H1 (cell line): ENCODE data around the gene EPHA2. TPM values are rescaled to one million over a fixed set of nuclear protein-coding genes. Genes with fewer than 3 reads are reported as not detected.
A peak's percentile ranks its signal among the peaks of the same experiment; 100 is the strongest.

ENCODE experiments used
- CTCF ChIA-PET: fragments of 300-600 bp; sonication (Branson Sonifier 250); formaldehyde crosslinking; loops from one replicate; lab custom pipeline; 2021; ENCODE audit not compliant: partially characterized antibody; lab: Charles Lee
- POLR2A ChIA-PET: fragments of 300-600 bp; sonication (Branson Sonifier 250); formaldehyde crosslinking; loops from one replicate; lab custom pipeline; 2021; ENCODE audit warnings: inconsistent platforms; ENCODE audit not compliant: partially characterized antibody; lab: Charles Lee
- DNase-seq, 2 experiments: peaks; one replicate each; pipeline versions ENCODE4 v3.0.0 to v3.0.0-alpha.2; 2010 to 2022; ENCODE audit warnings: low spot score in 2 of 2, low read depth in 1 of 2, mixed read lengths in 1 of 2
- FAIRE-seq: peaks from 2 replicates; lab custom pipeline; 2011; peaks lifted over from hg19 to GRCh38; lab: Jason Lieb, UNC
- H2AFZ ChIP-seq: 2 replicates; pipeline ENCODE4 v1.8.1; 2012; ENCODE audit warnings: low read length, inconsistent platforms
- H2AK5ac ChIP-seq: 2 replicates; pipeline ENCODE4 v1.6.1; 2013; ENCODE audit warnings: low read depth, low read length
- H2BK120ac ChIP-seq: replicated peaks from 2 replicates; pipeline ENCODE3; 2013; ENCODE audit warnings: low read depth, low read length, inconsistent platforms
- H2BK12ac ChIP-seq: 2 replicates; pipeline ENCODE4 v1.6.1; 2013; ENCODE audit warnings: low read depth, low read length
- H2BK15ac ChIP-seq: 2 replicates; pipeline ENCODE4 v1.6.1; 2013; ENCODE audit warnings: low read length
- H2BK20ac ChIP-seq: 2 replicates; pipeline ENCODE4 v1.6.1; 2013; ENCODE audit warnings: low read length
- H2BK5ac ChIP-seq: 2 replicates; pipeline ENCODE4 v1.6.1; 2013; ENCODE audit warnings: low read depth, low read length
- H3K14ac ChIP-seq: 2 replicates; pipeline ENCODE4 v1.6.1; 2013; ENCODE audit warnings: inconsistent platforms; ENCODE audit not compliant: insufficient read length
- H3K18ac ChIP-seq: 2 replicates; pipeline ENCODE4 v1.6.1; 2013; ENCODE audit warnings: low read length; ENCODE audit errors: extremely low read depth
- H3K23ac ChIP-seq: 2 replicates; pipeline ENCODE4 v1.6.1; 2013; ENCODE audit warnings: inconsistent platforms; ENCODE audit not compliant: insufficient read length
- H3K23me2 ChIP-seq: 2 replicates; pipeline ENCODE4 v1.6.1; 2013; ENCODE audit warnings: low read depth, low read length
- H3K27ac ChIP-seq: 2 replicates; pipeline ENCODE4 v1.6.1; 2011; ENCODE audit warnings: low read depth, low read length, inconsistent platforms
- H3K27me3 ChIP-seq, 4 experiments: replicated peaks in 1 of 4; 1 replicate in 1 of 4; 2 replicates in 3 of 4; pipeline versions ENCODE4 v1.6.1 to v1.8.1; 2011 to 2013; ENCODE audit warnings: low read length in 3 of 4, mild to moderate bottlenecking in 3 of 4, inconsistent platforms in 2 of 4, mixed read lengths in 2 of 4, moderate library complexity in 1 of 4; ENCODE audit not compliant: control insufficient read depth in 3 of 4, insufficient read depth in 3 of 4; ENCODE audit errors: extremely low read depth in 1 of 4
- H3K36me3 ChIP-seq, 4 experiments: 2 replicates each; pipeline versions ENCODE4 v1.6.1 to v1.8.1; 2011 to 2013; ENCODE audit warnings: mild to moderate bottlenecking in 4 of 4, low read length in 3 of 4, moderate library complexity in 2 of 4, control low read depth in 1 of 4, inconsistent platforms in 1 of 4; ENCODE audit not compliant: insufficient read depth in 4 of 4, control insufficient read depth in 2 of 4
- H3K4ac ChIP-seq: replicated peaks from 2 replicates; pipeline ENCODE3; 2013; ENCODE audit warnings: low read length, low read depth, mixed read lengths, inconsistent platforms; ENCODE audit not compliant: insufficient read length
- H3K4me1 ChIP-seq, 4 experiments: replicated peaks in 1 of 4; 1 replicate in 1 of 4; 2 replicates in 3 of 4; pipeline versions ENCODE4 v1.6.1 to v1.8.1; 2011 to 2013; ENCODE audit warnings: low read length in 3 of 4, inconsistent platforms in 2 of 4, mixed read lengths in 1 of 4; ENCODE audit not compliant: insufficient read depth in 4 of 4, control insufficient read depth in 3 of 4
- H3K4me2 ChIP-seq, 2 experiments: 2 replicates each; pipeline versions ENCODE4 v1.6.1 to v1.8.1; 2011 to 2013; ENCODE audit warnings: low read depth in 2 of 2, low read length in 2 of 2, control low read depth in 1 of 2, inconsistent platforms in 1 of 2, mild to moderate bottlenecking in 1 of 2; ENCODE audit not compliant: insufficient read depth in 1 of 2
- H3K4me3 ChIP-seq, 4 experiments: fragments of 200-600, 300-600 bp in 1 of 4; sonication (generic), shearing (Covaris generic), sonication (Bioruptor Twin) in 1 of 4; 2 replicates each; pipeline versions ENCODE4 v1.5.1 to v1.8.1; 2011 to 2016; ENCODE audit warnings: low read length in 4 of 4, low read depth in 3 of 4, control low read depth in 2 of 4, inconsistent platforms in 2 of 4, mild to moderate bottlenecking in 2 of 4, mixed read lengths in 1 of 4, moderate library complexity in 1 of 4; ENCODE audit not compliant: insufficient read depth in 2 of 4; ENCODE audit errors: extremely low read depth in 1 of 4
- H3K56ac ChIP-seq: replicated peaks from 2 replicates; pipeline ENCODE3; 2013; ENCODE audit warnings: low read depth, mild to moderate bottlenecking, mixed read lengths, low read length, inconsistent platforms; ENCODE audit not compliant: insufficient read length
- H3K79me1 ChIP-seq: 2 replicates; pipeline ENCODE4 v1.6.1; 2013; ENCODE audit warnings: low read depth, low read length, control low read depth
- H3K79me2 ChIP-seq, 2 experiments: 2 replicates each; pipeline versions ENCODE4 v1.6.1 to v1.8.1; 2012 to 2013; ENCODE audit warnings: low read length in 2 of 2, mild to moderate bottlenecking in 2 of 2, inconsistent platforms in 1 of 2; ENCODE audit not compliant: insufficient read depth in 2 of 2, control insufficient read depth in 1 of 2
- H3K9ac ChIP-seq, 4 experiments: replicated peaks in 1 of 4; 1 replicate in 1 of 4; 2 replicates in 3 of 4; pipeline versions ENCODE4 v1.6.1 to v1.8.1; 2011 to 2013; ENCODE audit warnings: low read depth in 3 of 4, low read length in 3 of 4, control low read depth in 2 of 4, mild to moderate bottlenecking in 2 of 4, moderate library complexity in 2 of 4, inconsistent platforms in 1 of 4; ENCODE audit errors: extremely low read depth in 1 of 4
- H3K9me3 ChIP-seq, 2 experiments: 2 replicates each; pipeline versions ENCODE4 v1.6.1 to v1.8.1; 2012 to 2013; ENCODE audit warnings: mild to moderate bottlenecking in 2 of 2, moderate library complexity in 2 of 2, control low read depth in 1 of 2, inconsistent platforms in 1 of 2, low read depth in 1 of 2, low read length in 1 of 2, mixed read lengths in 1 of 2; ENCODE audit not compliant: insufficient read depth in 2 of 2
- H4K20me1 ChIP-seq, 2 experiments: replicated peaks in 1 of 2; 2 replicates each; pipeline versions ENCODE3 to v1.8.1; 2011 to 2013; ENCODE audit warnings: inconsistent platforms in 2 of 2, low read length in 2 of 2, mild to moderate bottlenecking in 1 of 2; ENCODE audit not compliant: insufficient read depth in 2 of 2, control insufficient read depth in 1 of 2
- H4K5ac ChIP-seq: 2 replicates; pipeline ENCODE4 v1.6.1; 2013; ENCODE audit warnings: low read length, low read depth, mixed read lengths, inconsistent platforms; ENCODE audit not compliant: insufficient read length
- H4K8ac ChIP-seq: 2 replicates; pipeline ENCODE4 v1.8.0; 2013; ENCODE audit warnings: mild to moderate bottlenecking, moderate library complexity, low read length, inconsistent platforms; ENCODE audit not compliant: insufficient read depth; ENCODE audit errors: extremely low read depth
- H4K91ac ChIP-seq: replicated peaks from 2 replicates; pipeline ENCODE3; 2013; ENCODE audit warnings: low read length, mixed read lengths, inconsistent platforms; ENCODE audit not compliant: insufficient read length
- ASH2L ChIP-seq: fragments of 200-600, 300-600 bp; sonication (generic); IDR thresholded peaks from one replicate; pipeline ENCODE4 v1.7.1; 2017; ENCODE audit warnings: low read length
- JUND ChIP-seq: IDR thresholded peaks from 2 replicates; pipeline ENCODE4 v1.6.1; 2011; ENCODE audit warnings: mild to moderate bottlenecking, improper control_type of control experiment, low read length
- MAX ChIP-seq: IDR thresholded peaks from 2 replicates; pipeline ENCODE4 v1.6.1; 2012; ENCODE audit warnings: inconsistent platforms
- PHF8 ChIP-seq: fragments of 200-600 bp; sonication (generic); conservative IDR thresholded peaks from 2 replicates; pipeline ENCODE4 v1.7.1; 2012; ENCODE audit warnings: low read depth, mild to moderate bottlenecking, inconsistent platforms, low read length, moderate library complexity
- RBBP5 ChIP-seq: IDR thresholded peaks from 2 replicates; pipeline ENCODE4 v1.7.1; 2012; ENCODE audit warnings: low read depth, mild to moderate bottlenecking, inconsistent platforms, low read length, moderate library complexity, borderline replicate concordance
- TAF1 ChIP-seq: IDR thresholded peaks from 2 replicates; pipeline ENCODE4 v1.6.1; 2011; ENCODE audit warnings: mild to moderate bottlenecking, low read depth, low read length
- TAF7 ChIP-seq: optimal IDR thresholded peaks from 2 replicates; pipeline ENCODE3; 2011; ENCODE audit warnings: low read depth, mild to moderate bottlenecking, inconsistent platforms, low read length, moderate library complexity, borderline replicate concordance
- TEAD4 ChIP-seq: IDR thresholded peaks from 2 replicates; pipeline ENCODE4 v1.6.1; 2012; ENCODE audit warnings: low read depth, low read length, inconsistent platforms, mixed read lengths
- WGBS, 2 experiments: shearing (Covaris generic) in 1 of 2; methylation state at CpG; one replicate each; pipeline versions ENCODE4 v1.1.6 to v1.1.7; 2013 to 2015; ENCODE audit warnings: low lambda C conversion rate in 2 of 2, mixed read lengths in 2 of 2, inconsistent platforms in 1 of 2, low coverage in 1 of 2, missing lambda C conversion rate in 1 of 2; ENCODE audit not compliant: insufficient replicate concordance in 2 of 2, insufficient coverage in 1 of 2, insufficient read length in 1 of 2; ENCODE audit errors: extremely low coverage in 1 of 2, missing lambda C conversion rate in 1 of 2; 5-methylcytosine and 5-hydroxymethylcytosine counted together
- polyA plus RNA-seq, 7 experiments: library from polyadenylated mRNA; depleted of rRNA in 3 of 7; stranded (reverse) in 5 of 7; unstranded in 2 of 7; fragments of >200 nt in 5 of 7; fragments of 200-250 nt in 2 of 7; gene quantifications; 1 replicate in 5 of 7; 2 replicates in 1 of 7; 4 replicates in 1 of 7; pipeline versions ENCODE4 v1.2.1 to v1.2.3, GENCODE V29; 2011 to 2013; ENCODE audit warnings: missing spikeins in 2 of 7, mixed read lengths in 2 of 7
- total RNA-seq: library from RNA; stranded (reverse); fragmentation: NEBNext Ultra II Directional; extraction: Animal tissue kit (Norgen Biotek cat#: 25700); gene quantifications from 2 replicates; pipeline ENCODE4 v1.2.1, GENCODE V29; 2021

The EPHA2 gene
- total and polyA plus RNA-seq, 2 of the 8 experiments (the other 6 are each of a cell fraction or from before 2014, with no cell fraction given), result 26.8 to 33.6 TPM

- H3K79me1 ChIP-seq, result no peaks in the 10 kb centered on the region
- H2BK15ac ChIP-seq, result no peak overlapping the region
- CTCF ChIA-PET, result interaction anchor here (0.5 to 6.4 kb wide), 7 partner anchors 10 to 104 kb away, joined by 3 to 53 read pairs (median 3); no protein-coding TSS in a partner anchor
- H3K23ac ChIP-seq, result no peak overlapping the region
- no peak overlapping the region for H2BK5ac ChIP-seq
- no peak overlapping the region for H3K9ac ChIP-seq
- H3K4me1 ChIP-seq, result peaks cover 0 to 18% (median 8%) of the 10 kb centered on the region in 4 experiments; a peak in 6 of 7 replicates
- TF ChIP-seq TEAD4, result no peak
- no peak for TF ChIP-seq TAF7
- TF ChIP-seq TAF1, result no peak
- no peak for TF ChIP-seq PHF8
- TF ChIP-seq MAX, result no peak
- no peak for TF ChIP-seq ASH2L
- TF ChIP-seq RBBP5, result no peak
- no peak for TF ChIP-seq JUND
- H3K4me2 ChIP-seq, result no peak overlapping the region
- H2AK5ac ChIP-seq, result no peak overlapping the region
- no peak overlapping the region for H2BK20ac ChIP-seq
- no peak overlapping the region for H4K5ac ChIP-seq
- H3K27ac ChIP-seq, result no peak overlapping the region
- H3K36me3 ChIP-seq, result no peaks in the 10 kb centered on the region
- no peak overlapping the region for H2AFZ ChIP-seq
- H3K23me2 ChIP-seq, result no peaks in the 10 kb centered on the region
- H3K14ac ChIP-seq, result no peak overlapping the region
- FAIRE-seq, result no peak
- H3K79me2 ChIP-seq, result no peaks in the 10 kb centered on the region
- no peak overlapping the region for H2BK120ac ChIP-seq
- POLR2A ChIA-PET, result interaction anchor here (0.5 to 1.4 kb wide), 6 partner anchors 10 to 61 kb away, joined by 3 to 9 read pairs (median 3); partner anchors contain the start of gene EPHA2
- no peak overlapping the region for H3K4ac ChIP-seq
- no peak for DNase-seq
- no peak overlapping the region for H3K18ac ChIP-seq
- no peak overlapping the region for H3K56ac ChIP-seq
- no peak overlapping the region for H4K8ac ChIP-seq
- H4K91ac ChIP-seq, result peak overlapping the region; percentile 36
- no peak overlapping the region for H3K4me3 ChIP-seq
- no peak overlapping the region for H2BK12ac ChIP-seq
- no peaks in the 10 kb centered on the region for H3K9me3 ChIP-seq
- 91% methylated on average over 21 of the region's 24 CpGs; no CpG with 5 or more reads in 1 of the 2 experiments for WGBS, 2 experiments
- no peaks in the 10 kb centered on the region; a peak in 1 of 7 replicates for H3K27me3 ChIP-seq
- no peaks in the 10 kb centered on the region for H4K20me1 ChIP-seq
These were observed 20.0 kb upstream of the EPHA2 start for GRCh38 chr1:16175610-16176553.
